MM.1S (cell line): ENCODE measurements around the gene AVL9.

Experiments
- DNase-seq: peaks from one replicate; pipeline ENCODE4 v3.0.0-alpha.2; 2015
- H2AFZ ChIP-seq: fragments of 300-600 bp; sonication (generic); 2 replicates; pipeline ENCODE4 v1.6.0; 2016; ENCODE audit warnings: antibody characterized with exemption, low read length
- H3F3A ChIP-seq: fragments of 300-600 bp; sonication (generic); 2 replicates; pipeline ENCODE4 v1.6.1; 2016; ENCODE audit warnings: mild to moderate bottlenecking, antibody characterized with exemption, low read length, moderate library complexity, mixed read lengths; ENCODE audit not compliant: insufficient read depth
- H3K27ac ChIP-seq: fragments of 300-600 bp; sonication (generic); 2 replicates; pipeline ENCODE4 v1.5.1; 2016; ENCODE audit warnings: mild to moderate bottlenecking, low read length
- H3K27me3 ChIP-seq: fragments of 300-600 bp; sonication (generic); replicated peaks from 2 replicates; pipeline ENCODE4 v1.6.0; 2016; ENCODE audit warnings: low read length; ENCODE audit not compliant: insufficient read depth
- H3K36me3 ChIP-seq: fragments of 300-600 bp; sonication (generic); replicated peaks from 2 replicates; pipeline ENCODE4 v1.6.1; 2016; ENCODE audit warnings: mild to moderate bottlenecking, low read length, mixed read lengths; ENCODE audit not compliant: insufficient read depth
- H3K4me1 ChIP-seq: fragments of 300-600 bp; sonication (generic); 2 replicates; pipeline ENCODE4 v1.6.1; 2016; ENCODE audit warnings: low read length, mixed read lengths
- H3K4me2 ChIP-seq: fragments of 300-600 bp; sonication (generic); 2 replicates; pipeline ENCODE4 v1.6.0; 2016; ENCODE audit warnings: low read depth, low read length
- H3K4me3 ChIP-seq: fragments of 300-600 bp; sonication (generic); 2 replicates; pipeline ENCODE4 v1.5.1; 2016; ENCODE audit warnings: low read length, mixed read lengths
- H3K79me2 ChIP-seq: fragments of 300-600 bp; sonication (generic); 2 replicates; pipeline ENCODE4 v1.6.1; 2016; ENCODE audit warnings: mixed run types, low read length, mixed read lengths
- H3K9ac ChIP-seq: fragments of 300-600 bp; sonication (generic); 2 replicates; pipeline ENCODE4 v1.6.1; 2016; ENCODE audit warnings: low read length, mixed read lengths
- H3K9me2 ChIP-seq: fragments of 300-600 bp; sonication (generic); replicated peaks from 2 replicates; pipeline ENCODE4 v1.6.1; 2016; ENCODE audit warnings: mild to moderate bottlenecking, low read length, mixed read lengths; ENCODE audit not compliant: insufficient read depth
- H3K9me3 ChIP-seq: fragments of 300-600 bp; sonication (generic); replicated peaks from 2 replicates; pipeline ENCODE4 v1.6.1; 2016; ENCODE audit warnings: mild to moderate bottlenecking, low read length, mixed read lengths; ENCODE audit not compliant: insufficient read depth
- H4K20me1 ChIP-seq: fragments of 300-600 bp; sonication (generic); 2 replicates; pipeline ENCODE4 v1.6.1; 2016; ENCODE audit warnings: mild to moderate bottlenecking, low read length, moderate library complexity, mixed read lengths; ENCODE audit not compliant: insufficient read depth
- EZH2 ChIP-seq: fragments of 300-600 bp; sonication (generic); optimal IDR thresholded peaks from 2 replicates; pipeline ENCODE3; 2017; ENCODE audit warnings: low read depth, mild to moderate bottlenecking, antibody characterized with exemption, low read length, mixed read lengths
- EZH2phosphoT487 ChIP-seq: fragments of 300-600 bp; sonication (generic); IDR thresholded peaks from 2 replicates; pipeline ENCODE4 v1.6.1; 2018; ENCODE audit warnings: antibody characterized with exemption, low read length
- TF ChIP-seq, protein P1 (sequence below): fragments of 300-600 bp; sonication (generic); IDR thresholded peaks from 2 replicates; pipeline ENCODE4 v1.5.1; 2016; ENCODE audit warnings: antibody characterized with exemption, low read length, mixed read lengths

AVL9 gene

DNA sequence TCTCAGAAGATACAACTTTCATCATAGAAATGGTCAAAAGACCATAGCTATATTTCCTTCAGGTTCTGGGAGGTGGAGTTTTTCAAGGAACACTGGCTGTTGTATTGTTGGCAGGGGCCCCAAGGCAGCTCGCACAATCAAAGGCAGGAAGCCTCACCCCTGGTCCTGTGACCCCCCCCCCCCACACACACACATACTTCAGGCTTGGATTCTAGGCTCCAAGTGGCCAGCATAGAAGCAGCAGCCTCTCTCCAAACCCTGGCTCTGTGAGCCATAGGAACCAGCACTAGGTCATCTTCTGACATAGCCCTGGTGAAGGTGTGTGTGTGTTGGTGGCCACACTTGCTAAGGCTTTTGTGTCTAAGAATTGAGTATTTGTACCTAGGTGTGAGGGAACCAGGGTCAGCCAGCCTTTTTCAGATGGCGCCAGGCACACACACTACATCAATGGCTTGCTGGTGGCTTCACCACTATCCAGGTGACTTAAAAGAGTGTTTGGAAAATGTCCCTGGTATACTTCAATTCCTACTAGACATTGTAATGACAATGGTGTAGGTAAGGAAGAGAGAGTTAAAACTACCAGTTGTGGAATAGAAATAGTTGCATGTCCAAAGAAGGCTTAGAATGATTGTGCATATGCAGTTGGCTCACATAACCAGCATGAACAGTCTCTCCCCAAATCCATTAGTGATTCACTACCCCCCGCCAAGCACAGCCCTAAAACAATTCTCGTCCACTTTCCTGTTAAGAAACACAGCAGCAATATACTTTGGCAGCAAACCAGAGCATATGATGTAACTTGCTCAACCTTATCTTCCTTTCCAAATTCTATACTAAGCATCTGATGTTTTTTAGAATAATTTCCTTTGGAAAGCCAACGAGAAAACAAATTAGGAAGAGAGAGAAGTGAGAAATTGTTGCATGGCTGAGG is 91.3 kb downstream of the AVL9 start:
- H3K9me3 ChIP-seq = no peaks in the 10 kb centered on the region
- DNase-seq = no peak
- TF ChIP-seq EZH2phosphoT487 (no peak), EZH2 (no peak)
- TF ChIP-seq, protein P1, sequence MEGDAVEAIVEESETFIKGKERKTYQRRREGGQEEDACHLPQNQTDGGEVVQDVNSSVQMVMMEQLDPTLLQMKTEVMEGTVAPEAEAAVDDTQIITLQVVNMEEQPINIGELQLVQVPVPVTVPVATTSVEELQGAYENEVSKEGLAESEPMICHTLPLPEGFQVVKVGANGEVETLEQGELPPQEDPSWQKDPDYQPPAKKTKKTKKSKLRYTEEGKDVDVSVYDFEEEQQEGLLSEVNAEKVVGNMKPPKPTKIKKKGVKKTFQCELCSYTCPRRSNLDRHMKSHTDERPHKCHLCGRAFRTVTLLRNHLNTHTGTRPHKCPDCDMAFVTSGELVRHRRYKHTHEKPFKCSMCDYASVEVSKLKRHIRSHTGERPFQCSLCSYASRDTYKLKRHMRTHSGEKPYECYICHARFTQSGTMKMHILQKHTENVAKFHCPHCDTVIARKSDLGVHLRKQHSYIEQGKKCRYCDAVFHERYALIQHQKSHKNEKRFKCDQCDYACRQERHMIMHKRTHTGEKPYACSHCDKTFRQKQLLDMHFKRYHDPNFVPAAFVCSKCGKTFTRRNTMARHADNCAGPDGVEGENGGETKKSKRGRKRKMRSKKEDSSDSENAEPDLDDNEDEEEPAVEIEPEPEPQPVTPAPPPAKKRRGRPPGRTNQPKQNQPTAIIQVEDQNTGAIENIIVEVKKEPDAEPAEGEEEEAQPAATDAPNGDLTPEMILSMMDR = no peak
- no peak overlapping the region for H3K27ac ChIP-seq
- H3F3A ChIP-seq = no peaks in the 10 kb centered on the region
- H3K79me2 ChIP-seq = no peaks in the 10 kb centered on the region
- no peaks in the 10 kb centered on the region for H4K20me1 ChIP-seq
- H3K9me2 ChIP-seq = no peaks in the 10 kb centered on the region
- no peak overlapping the region for H3K4me2 ChIP-seq
- no peak overlapping the region for H3K9ac ChIP-seq
- H3K36me3 ChIP-seq = peaks cover 10% of the 10 kb centered on the region; the same call in 1 of the 2 replicates
- H3K27me3 ChIP-seq = no peaks in the 10 kb centered on the region
- no peak overlapping the region for H2AFZ ChIP-seq
- no peaks in the 10 kb centered on the region for H3K4me1 ChIP-seq
- H3K4me3 ChIP-seq = no peak overlapping the region

DNA sequence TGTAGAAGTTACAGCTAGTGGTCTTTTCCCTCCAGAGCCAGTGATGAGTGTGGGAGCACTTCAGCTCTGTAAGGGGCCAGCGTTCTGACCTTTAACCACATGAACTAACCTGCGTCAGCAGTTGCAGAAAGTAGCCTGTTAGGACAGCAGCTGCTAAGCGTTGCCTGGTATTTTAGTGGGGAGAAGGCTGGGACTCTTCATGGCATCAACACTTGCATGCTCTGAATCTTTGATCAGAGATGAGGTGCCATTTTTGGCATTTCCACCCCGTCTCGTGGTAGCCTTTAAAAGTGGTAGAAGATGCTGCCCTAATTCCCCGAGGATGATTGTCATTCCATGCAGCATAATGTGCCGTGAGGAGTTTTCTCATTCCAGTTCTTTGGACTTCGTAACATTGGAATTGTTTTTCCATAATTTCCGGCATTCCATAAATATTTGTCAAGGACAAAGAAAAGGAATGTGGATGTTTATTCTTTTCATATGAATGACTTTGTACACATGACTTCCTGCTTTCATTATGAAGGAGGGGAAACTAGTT is 92.2 kb downstream of the AVL9 start:
- H3K9ac ChIP-seq = no peak overlapping the region
- no peaks in the 10 kb centered on the region for H4K20me1 ChIP-seq
- no peak for TF ChIP-seq EZH2
- TF ChIP-seq, protein P1 = no peak
- TF ChIP-seq EZH2phosphoT487 = no peak
- no peak overlapping the region for H3K4me3 ChIP-seq
- H3K9me3 ChIP-seq = no peaks in the 10 kb centered on the region
- no peak overlapping the region for H3K4me2 ChIP-seq
- H2AFZ ChIP-seq = no peak overlapping the region
- H3K36me3 ChIP-seq = peaks cover 10% of the 10 kb centered on the region; the same call in 1 of the 2 replicates
- no peaks in the 10 kb centered on the region for H3K4me1 ChIP-seq
- no peak overlapping the region for H3K27ac ChIP-seq
- no peaks in the 10 kb centered on the region for H3K79me2 ChIP-seq
- no peak for DNase-seq
- no peaks in the 10 kb centered on the region for H3K9me2 ChIP-seq
- H3F3A ChIP-seq = no peaks in the 10 kb centered on the region
- H3K27me3 ChIP-seq = no peaks in the 10 kb centered on the region

DNA sequence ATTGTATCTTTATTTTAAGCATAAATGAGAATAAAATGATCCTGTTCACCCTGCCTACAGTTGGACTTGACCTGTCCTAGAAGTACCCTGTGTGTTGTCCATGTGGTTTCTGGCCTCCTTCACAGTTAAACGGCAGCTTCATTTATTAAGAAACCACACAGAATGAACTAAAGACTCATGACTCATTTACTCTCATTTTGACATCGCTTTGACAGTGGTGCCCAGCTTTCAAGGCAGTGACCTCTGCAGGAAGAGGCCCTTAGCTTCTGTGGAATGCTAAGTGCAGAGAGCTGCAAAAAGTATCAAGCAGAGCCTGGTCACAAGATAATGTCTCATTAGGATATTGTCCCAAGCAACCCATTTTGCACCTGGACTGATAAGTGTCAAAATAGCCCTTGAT is 93.4 kb downstream of the AVL9 start:
- Histone ChIP-seq H3K4me3 (no peak overlapping the region), H2AFZ (no peak overlapping the region), H3K27ac (no peak overlapping the region), H4K20me1 (no peaks in the 10 kb centered on the region), H3K36me3 (peaks cover 10% of the 10 kb centered on the region; the same call in 1 of the 2 replicates), H3K9me3 (no peaks in the 10 kb centered on the region), H3K79me2 (no peaks in the 10 kb centered on the region), H3K9me2 (no peaks in the 10 kb centered on the region), H3K9ac (no peak overlapping the region), H3K4me2 (no peak overlapping the region), H3F3A (no peaks in the 10 kb centered on the region), H3K4me1 (no peaks in the 10 kb centered on the region), H3K27me3 (no peaks in the 10 kb centered on the region)
- TF ChIP-seq EZH2phosphoT487 = no peak
- TF ChIP-seq, protein P1 = no peak
- no peak for TF ChIP-seq EZH2
- no peak for DNase-seq
